OCI-LY1 (cell line): ENCODE data around the gene MRTFB.

Experiments used
- EZH2 ChIP-seq: fragments of 200-600 bp; sonication (generic), shearing (Covaris generic); IDR thresholded peaks from 2 replicates; pipeline ENCODE4 v1.8.0; 2017; ENCODE audit warnings: borderline replicate concordance, mixed run types, mild to moderate bottlenecking, antibody characterized with exemption, low read length, moderate library complexity, mixed read lengths
- TF ChIP-seq, protein P1 (sequence below): fragments of 200-600 bp; sonication (generic), shearing (Covaris generic); IDR thresholded peaks from 2 replicates; pipeline ENCODE4 v1.5.1; 2017; ENCODE audit warnings: mild to moderate bottlenecking, antibody characterized with exemption, low read length, moderate library complexity, mixed read lengths

GRCh38 chr16:14129502-14129901 lies 58.4 kb downstream of the MRTFB start:
- TF ChIP-seq, protein P1, sequence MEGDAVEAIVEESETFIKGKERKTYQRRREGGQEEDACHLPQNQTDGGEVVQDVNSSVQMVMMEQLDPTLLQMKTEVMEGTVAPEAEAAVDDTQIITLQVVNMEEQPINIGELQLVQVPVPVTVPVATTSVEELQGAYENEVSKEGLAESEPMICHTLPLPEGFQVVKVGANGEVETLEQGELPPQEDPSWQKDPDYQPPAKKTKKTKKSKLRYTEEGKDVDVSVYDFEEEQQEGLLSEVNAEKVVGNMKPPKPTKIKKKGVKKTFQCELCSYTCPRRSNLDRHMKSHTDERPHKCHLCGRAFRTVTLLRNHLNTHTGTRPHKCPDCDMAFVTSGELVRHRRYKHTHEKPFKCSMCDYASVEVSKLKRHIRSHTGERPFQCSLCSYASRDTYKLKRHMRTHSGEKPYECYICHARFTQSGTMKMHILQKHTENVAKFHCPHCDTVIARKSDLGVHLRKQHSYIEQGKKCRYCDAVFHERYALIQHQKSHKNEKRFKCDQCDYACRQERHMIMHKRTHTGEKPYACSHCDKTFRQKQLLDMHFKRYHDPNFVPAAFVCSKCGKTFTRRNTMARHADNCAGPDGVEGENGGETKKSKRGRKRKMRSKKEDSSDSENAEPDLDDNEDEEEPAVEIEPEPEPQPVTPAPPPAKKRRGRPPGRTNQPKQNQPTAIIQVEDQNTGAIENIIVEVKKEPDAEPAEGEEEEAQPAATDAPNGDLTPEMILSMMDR, result no peak
- TF ChIP-seq EZH2, result no peak
